OCI-LY1 (cell line): ENCODE measurements around the gene TMEM178A.

ENCODE experiments used
- CTCF ChIP-seq: fragments of 200-600 bp; sonication (generic), shearing (Covaris generic); IDR thresholded peaks from 2 replicates; pipeline ENCODE4 v1.5.1; 2017; ENCODE audit warnings: mild to moderate bottlenecking, antibody characterized with exemption, low read length, moderate library complexity, mixed read lengths
- EZH2 ChIP-seq: fragments of 200-600 bp; sonication (generic), shearing (Covaris generic); IDR thresholded peaks from 2 replicates; pipeline ENCODE4 v1.8.0; 2017; ENCODE audit warnings: borderline replicate concordance, mixed run types, mild to moderate bottlenecking, antibody characterized with exemption, low read length, moderate library complexity, mixed read lengths

- TF ChIP-seq CTCF (no peak), EZH2 (no peak)
Observed at GRCh38 chr2:39618736-39619135, 47.0 kb upstream of the TMEM178A start.
